HEK293 (cell line): ENCODE results near the gene C1orf35.

ENCODE experiments used
- GLI2 ChIP-seq: fragments of 450-650 bp; formaldehyde crosslinking; IDR thresholded peaks from 2 replicates; pipeline ENCODE4; 2017; ENCODE audit warnings: missing biosample characterization, missing genetic modification characterization, low read depth, borderline replicate concordance
- KLF7 ChIP-seq: fragments of 450-650 bp; formaldehyde crosslinking; IDR thresholded peaks from 2 replicates; pipeline ENCODE4 v1.5.1; 2016; ENCODE audit warnings: missing biosample characterization, missing genetic modification characterization, borderline replicate concordance
- MEIS1 ChIP-seq: sonication (generic); formaldehyde crosslinking; IDR thresholded peaks from 2 replicates; pipeline ENCODE4 v1.8.1; 2022; ENCODE audit warnings: missing genetic modification reagents, mild to moderate bottlenecking, borderline replicate concordance
- OVOL3 ChIP-seq: fragments of 450-650 bp; formaldehyde crosslinking; IDR thresholded peaks from 2 replicates; pipeline ENCODE4 v1.5.1; 2016; ENCODE audit warnings: missing biosample characterization, missing genetic modification characterization
- SALL2 ChIP-seq: fragments of 450-650 bp; formaldehyde crosslinking; IDR thresholded peaks from 2 replicates; pipeline ENCODE4 v1.5.0; 2017; ENCODE audit warnings: missing biosample characterization, mild to moderate bottlenecking, missing genetic modification characterization, borderline replicate concordance
- SCRT2 ChIP-seq: fragments of 450-650 bp; formaldehyde crosslinking; IDR thresholded peaks from 2 replicates; pipeline ENCODE4 v1.5.1; 2016; ENCODE audit warnings: missing biosample characterization, missing genetic modification characterization
- SP3 ChIP-seq: fragments of 450-650 bp; formaldehyde crosslinking; IDR thresholded peaks from 2 replicates; pipeline ENCODE4 v1.5.1; 2016; ENCODE audit warnings: missing biosample characterization, missing genetic modification characterization
- YY2 ChIP-seq: fragments of 450-650 bp; formaldehyde crosslinking; IDR thresholded peaks from 2 replicates; pipeline ENCODE4 v1.5.1; 2016; ENCODE audit warnings: missing biosample characterization, missing genetic modification characterization
- ZBTB8A ChIP-seq: fragments of 450-650 bp; formaldehyde crosslinking; IDR thresholded peaks from 2 replicates; pipeline ENCODE4 v1.5.1; 2016; ENCODE audit warnings: missing biosample characterization, missing genetic modification characterization
- ZFHX2 ChIP-seq: fragments of 450-650 bp; formaldehyde crosslinking; conservative IDR thresholded peaks from 2 replicates; pipeline ENCODE4 v1.5.1; 2016; ENCODE audit warnings: missing biosample characterization, missing genetic modification characterization
- ZNF133 ChIP-seq: fragments of 450-650 bp; formaldehyde crosslinking; IDR thresholded peaks from 2 replicates; pipeline ENCODE4 v1.5.1; 2016; ENCODE audit warnings: missing biosample characterization, missing genetic modification characterization
- ZNF155 ChIP-seq: fragments of 450-650 bp; formaldehyde crosslinking; IDR thresholded peaks from 2 replicates; pipeline ENCODE4 v1.5.1; 2016; ENCODE audit warnings: missing biosample characterization, missing genetic modification characterization
- ZNF157 ChIP-seq: fragments of 450-650 bp; formaldehyde crosslinking; IDR thresholded peaks from 2 replicates; pipeline ENCODE4 v1.5.1; 2016; ENCODE audit warnings: missing biosample characterization, missing genetic modification characterization
- ZNF174 ChIP-seq: fragments of 450-650 bp; formaldehyde crosslinking; IDR thresholded peaks from 2 replicates; pipeline ENCODE4 v1.5.0; 2017; ENCODE audit warnings: missing biosample characterization, mild to moderate bottlenecking, missing genetic modification characterization
- ZNF175 ChIP-seq: fragments of 450-650 bp; formaldehyde crosslinking; IDR thresholded peaks from 2 replicates; pipeline ENCODE4 v1.5.1; 2016; ENCODE audit warnings: missing biosample characterization, missing genetic modification characterization
- ZNF2 ChIP-seq: fragments of 450-650 bp; formaldehyde crosslinking; IDR thresholded peaks from 2 replicates; pipeline ENCODE4 v1.5.1; 2016; ENCODE audit warnings: missing biosample characterization, missing genetic modification characterization
- ZNF211 ChIP-seq: fragments of 450-650 bp; formaldehyde crosslinking; IDR thresholded peaks from 2 replicates; pipeline ENCODE4 v1.5.1; 2016; ENCODE audit warnings: low read depth, missing biosample characterization, missing genetic modification characterization
- ZNF221 ChIP-seq: fragments of 450-650 bp; formaldehyde crosslinking; IDR thresholded peaks from 2 replicates; pipeline ENCODE4 v1.5.1; 2017; ENCODE audit warnings: missing biosample characterization, missing genetic modification characterization, borderline replicate concordance
- ZNF239 ChIP-seq: fragments of 450-650 bp; formaldehyde crosslinking; IDR thresholded peaks from 2 replicates; pipeline ENCODE4 v1.5.1; 2016; ENCODE audit warnings: missing biosample characterization, missing genetic modification characterization
- ZNF24 ChIP-seq: fragments of 450-650 bp; formaldehyde crosslinking; IDR thresholded peaks from 2 replicates; pipeline ENCODE4 v1.5.1; 2016; ENCODE audit warnings: missing biosample characterization, missing genetic modification characterization
- ZNF311 ChIP-seq: fragments of 450-650 bp; formaldehyde crosslinking; IDR thresholded peaks from 2 replicates; pipeline ENCODE4 v1.5.1; 2017; ENCODE audit warnings: missing biosample characterization, missing genetic modification characterization, borderline replicate concordance
- ZNF354C ChIP-seq: fragments of 450-650 bp; formaldehyde crosslinking; IDR thresholded peaks from 2 replicates; pipeline ENCODE4 v1.5.1; 2016; ENCODE audit warnings: missing biosample characterization, missing genetic modification characterization, low read depth, borderline replicate concordance
- ZNF501 ChIP-seq: fragments of 450-650 bp; formaldehyde crosslinking; IDR thresholded peaks from 2 replicates; pipeline ENCODE4 v1.5.1; 2016; ENCODE audit warnings: missing biosample characterization, missing genetic modification characterization
- ZNF521 ChIP-seq: fragments of 450-650 bp; formaldehyde crosslinking; IDR thresholded peaks from 2 replicates; pipeline ENCODE4 v1.5.1; 2017; ENCODE audit warnings: missing biosample characterization, mild to moderate bottlenecking, missing genetic modification characterization
- ZNF555 ChIP-seq: fragments of 450-650 bp; formaldehyde crosslinking; conservative IDR thresholded peaks from 2 replicates; pipeline ENCODE4 v1.5.1; 2017; ENCODE audit warnings: missing biosample characterization, mild to moderate bottlenecking, missing genetic modification characterization, inconsistent platforms
- ZNF560 ChIP-seq: fragments of 450-650 bp; formaldehyde crosslinking; IDR thresholded peaks from 2 replicates; pipeline ENCODE4 v1.5.1; 2017; ENCODE audit warnings: missing biosample characterization, missing genetic modification characterization, borderline replicate concordance
- ZNF585B ChIP-seq: fragments of 450-650 bp; formaldehyde crosslinking; IDR thresholded peaks from 2 replicates; pipeline ENCODE4 v1.5.1; 2016; ENCODE audit warnings: missing biosample characterization, missing genetic modification characterization
- ZNF610 ChIP-seq: fragments of 450-650 bp; formaldehyde crosslinking; IDR thresholded peaks from 2 replicates; pipeline ENCODE4 v1.5.1; 2016; ENCODE audit warnings: missing biosample characterization, missing genetic modification characterization, borderline replicate concordance
- ZNF654 ChIP-seq: fragments of 450-650 bp; formaldehyde crosslinking; IDR thresholded peaks from 2 replicates; pipeline ENCODE4 v1.5.1; 2016; ENCODE audit warnings: low read depth, missing biosample characterization, missing genetic modification characterization
- ZNF660 ChIP-seq: fragments of 450-650 bp; IDR thresholded peaks from 2 replicates; pipeline ENCODE4 v1.5.1; 2018; ENCODE audit warnings: missing biosample characterization, mild to moderate bottlenecking, missing genetic modification characterization
- ZNF670 ChIP-seq: fragments of 450-650 bp; formaldehyde crosslinking; IDR thresholded peaks from 2 replicates; pipeline ENCODE4 v1.5.1; 2016; ENCODE audit warnings: missing biosample characterization, missing genetic modification characterization, low read depth
- ZNF747 ChIP-seq: fragments of 450-650 bp; formaldehyde crosslinking; IDR thresholded peaks from 2 replicates; pipeline ENCODE4 v1.5.1; 2016; ENCODE audit warnings: missing biosample characterization, missing genetic modification characterization
- ZNF792 ChIP-seq: fragments of 450-650 bp; formaldehyde crosslinking; IDR thresholded peaks from 2 replicates; pipeline ENCODE4 v1.5.1; 2016; ENCODE audit warnings: missing biosample characterization, missing genetic modification characterization
- TF ChIP-seq, protein P1 (sequence below): fragments of 450-650 bp; formaldehyde crosslinking; IDR thresholded peaks from 2 replicates; pipeline ENCODE4 v1.5.1; 2016; ENCODE audit warnings: missing biosample characterization, missing genetic modification characterization
- TF ChIP-seq, protein P2 (sequence below): fragments of 450-650 bp; formaldehyde crosslinking; IDR thresholded peaks from 2 replicates; pipeline ENCODE4 v1.5.1; 2016; ENCODE audit warnings: missing biosample characterization, missing genetic modification characterization
- TF ChIP-seq, protein P3 (sequence below): fragments of 450-650 bp; formaldehyde crosslinking; IDR thresholded peaks from 2 replicates; pipeline ENCODE4 v1.5.1; 2016; ENCODE audit warnings: missing biosample characterization, missing genetic modification characterization, low read depth
- TF ChIP-seq, protein P4 (sequence below): fragments of 450-650 bp; formaldehyde crosslinking; IDR thresholded peaks from 2 replicates; pipeline ENCODE4 v1.5.1; 2016; ENCODE audit warnings: missing biosample characterization, missing genetic modification characterization

The C1orf35 gene

DNA sequence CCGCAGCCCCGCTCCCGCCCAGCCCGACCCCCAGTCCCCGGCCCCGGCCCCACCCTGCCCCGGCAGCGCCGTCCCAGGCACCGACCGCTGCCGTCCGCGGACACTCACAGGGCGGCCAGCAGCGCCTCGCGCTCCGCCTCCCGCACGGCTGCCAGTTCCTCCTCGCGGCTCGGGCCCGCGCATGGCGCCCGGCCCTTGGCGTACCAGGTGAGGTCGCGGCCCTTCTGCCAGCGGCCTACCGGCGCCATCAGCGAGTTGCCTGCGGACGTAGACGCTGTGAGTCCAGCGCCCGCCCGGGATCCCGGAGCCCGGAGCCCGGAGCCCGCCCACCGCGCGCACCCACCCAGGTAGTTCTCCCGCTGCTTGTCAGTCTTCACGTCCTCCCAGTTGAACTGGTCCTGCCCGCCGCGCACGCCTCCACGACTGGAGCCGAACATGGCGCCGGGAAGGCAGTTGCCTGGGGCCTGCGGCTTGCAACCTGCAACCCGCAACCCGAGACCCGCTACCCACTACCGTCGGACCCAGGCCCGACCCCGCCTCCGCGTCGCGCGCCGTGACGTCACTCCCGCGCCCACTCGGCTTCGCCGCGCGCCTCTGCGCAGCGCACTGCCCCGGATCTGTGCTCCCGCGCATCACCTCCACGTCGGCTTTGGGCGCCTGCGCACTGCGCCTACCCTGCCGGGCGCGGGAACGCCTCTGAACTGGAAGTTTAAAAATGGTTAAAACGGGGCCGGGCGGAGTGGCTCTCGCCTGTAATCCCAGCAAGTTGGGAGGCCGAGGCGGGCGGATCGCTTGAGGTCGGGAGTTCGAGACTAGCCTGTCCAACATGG, at the start of gene C1orf35 (continued):
- peak; percentile 97 for TF ChIP-seq ZBTB8A (tag by site-specific recombination)
- no peak; the same call in 1 of the 2 replicates for TF ChIP-seq YY2 (tag by site-specific recombination)
- TF ChIP-seq SCRT2 (tag by site-specific recombination): 0 out of 2 replicates have a peak, but pooled peaks have one; percentile 26
- no peak for TF ChIP-seq ZNF354C (tag by site-specific recombination)
- peak; percentile 83 for TF ChIP-seq ZNF610 (tag by site-specific recombination)
- peak; percentile 99 for TF ChIP-seq ZNF501 (tag by site-specific recombination)
- peak; percentile 32; the same call in 1 of the 2 replicates for TF ChIP-seq ZNF24 (tag by site-specific recombination)
- TF ChIP-seq, protein P1, sequence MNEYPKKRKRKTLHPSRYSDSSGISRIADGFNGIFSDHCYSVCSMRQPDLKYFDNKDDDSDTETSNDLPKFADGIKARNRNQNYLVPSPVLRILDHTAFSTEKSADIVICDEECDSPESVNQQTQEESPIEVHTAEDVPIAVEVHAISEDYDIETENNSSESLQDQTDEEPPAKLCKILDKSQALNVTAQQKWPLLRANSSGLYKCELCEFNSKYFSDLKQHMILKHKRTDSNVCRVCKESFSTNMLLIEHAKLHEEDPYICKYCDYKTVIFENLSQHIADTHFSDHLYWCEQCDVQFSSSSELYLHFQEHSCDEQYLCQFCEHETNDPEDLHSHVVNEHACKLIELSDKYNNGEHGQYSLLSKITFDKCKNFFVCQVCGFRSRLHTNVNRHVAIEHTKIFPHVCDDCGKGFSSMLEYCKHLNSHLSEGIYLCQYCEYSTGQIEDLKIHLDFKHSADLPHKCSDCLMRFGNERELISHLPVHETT (tag by site-specific recombination): 0 out of 2 replicates have a peak, but pooled peaks have one; percentile 32
- TF ChIP-seq SALL2: no peak
- no peak for TF ChIP-seq ZNF174 (tag by site-specific recombination)
- no peak for TF ChIP-seq ZNF133 (tag by site-specific recombination)
- no peak for TF ChIP-seq ZNF311 (tag by site-specific recombination)
- TF ChIP-seq ZNF747 (tag by site-specific recombination): no peak
- no peak for TF ChIP-seq ZNF792 (tag by site-specific recombination)
- TF ChIP-seq ZNF555 (tag by site-specific recombination): no peak
- TF ChIP-seq SP3: peak; percentile 95
- TF ChIP-seq ZNF654 (tag by site-specific recombination): no peak
- TF ChIP-seq ZNF560 (tag by site-specific recombination): no peak
- TF ChIP-seq ZNF2 (tag by site-specific recombination): peak; percentile 85
- TF ChIP-seq OVOL3 (tag by site-specific recombination): peak; percentile 57
- no peak for TF ChIP-seq ZNF670 (tag by site-specific recombination)
- TF ChIP-seq, protein P2, sequence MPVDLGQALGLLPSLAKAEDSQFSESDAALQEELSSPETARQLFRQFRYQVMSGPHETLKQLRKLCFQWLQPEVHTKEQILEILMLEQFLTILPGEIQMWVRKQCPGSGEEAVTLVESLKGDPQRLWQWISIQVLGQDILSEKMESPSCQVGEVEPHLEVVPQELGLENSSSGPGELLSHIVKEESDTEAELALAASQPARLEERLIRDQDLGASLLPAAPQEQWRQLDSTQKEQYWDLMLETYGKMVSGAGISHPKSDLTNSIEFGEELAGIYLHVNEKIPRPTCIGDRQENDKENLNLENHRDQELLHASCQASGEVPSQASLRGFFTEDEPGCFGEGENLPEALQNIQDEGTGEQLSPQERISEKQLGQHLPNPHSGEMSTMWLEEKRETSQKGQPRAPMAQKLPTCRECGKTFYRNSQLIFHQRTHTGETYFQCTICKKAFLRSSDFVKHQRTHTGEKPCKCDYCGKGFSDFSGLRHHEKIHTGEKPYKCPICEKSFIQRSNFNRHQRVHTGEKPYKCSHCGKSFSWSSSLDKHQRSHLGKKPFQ (tag by site-specific recombination): no peak; the same call in 1 of the 2 replicates
- no peak for TF ChIP-seq ZNF211 (tag by site-specific recombination)
- no peak for TF ChIP-seq GLI2 (tag by site-specific recombination)
- no peak for TF ChIP-seq ZNF175 (tag by site-specific recombination)
- peak; percentile 64; the same call in 1 of the 2 replicates for TF ChIP-seq KLF7 (tag by site-specific recombination)
- no peak for TF ChIP-seq ZNF521 (tag by site-specific recombination)
- no peak for TF ChIP-seq ZNF157 (tag by site-specific recombination)
- TF ChIP-seq ZNF660: peak; percentile 68; the same call in 1 of the 2 replicates
- TF ChIP-seq MEIS1 (CRISPR knock-in tag): no peak
- TF ChIP-seq, protein P3, sequence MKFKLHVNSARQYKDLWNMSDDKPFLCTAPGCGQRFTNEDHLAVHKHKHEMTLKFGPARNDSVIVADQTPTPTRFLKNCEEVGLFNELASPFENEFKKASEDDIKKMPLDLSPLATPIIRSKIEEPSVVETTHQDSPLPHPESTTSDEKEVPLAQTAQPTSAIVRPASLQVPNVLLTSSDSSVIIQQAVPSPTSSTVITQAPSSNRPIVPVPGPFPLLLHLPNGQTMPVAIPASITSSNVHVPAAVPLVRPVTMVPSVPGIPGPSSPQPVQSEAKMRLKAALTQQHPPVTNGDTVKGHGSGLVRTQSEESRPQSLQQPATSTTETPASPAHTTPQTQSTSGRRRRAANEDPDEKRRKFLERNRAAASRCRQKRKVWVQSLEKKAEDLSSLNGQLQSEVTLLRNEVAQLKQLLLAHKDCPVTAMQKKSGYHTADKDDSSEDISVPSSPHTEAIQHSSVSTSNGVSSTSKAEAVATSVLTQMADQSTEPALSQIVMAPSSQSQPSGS (tag by site-specific recombination): peak; percentile 99
- no peak for TF ChIP-seq ZNF221 (tag by site-specific recombination)
- TF ChIP-seq ZNF585B (tag by site-specific recombination): no peak
- TF ChIP-seq, protein P4, sequence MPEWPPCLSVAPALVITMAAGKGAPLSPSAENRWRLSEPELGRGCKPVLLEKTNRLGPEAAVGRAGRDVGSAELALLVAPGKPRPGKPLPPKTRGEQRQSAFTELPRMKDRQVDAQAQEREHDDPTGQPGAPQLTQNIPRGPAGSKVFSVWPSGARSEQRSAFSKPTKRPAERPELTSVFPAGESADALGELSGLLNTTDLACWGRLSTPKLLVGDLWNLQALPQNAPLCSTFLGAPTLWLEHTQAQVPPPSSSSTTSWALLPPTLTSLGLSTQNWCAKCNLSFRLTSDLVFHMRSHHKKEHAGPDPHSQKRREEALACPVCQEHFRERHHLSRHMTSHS (tag by site-specific recombination): no peak
- TF ChIP-seq ZNF239: no peak
- peak; percentile 99 for TF ChIP-seq ZFHX2 (tag by site-specific recombination)
- TF ChIP-seq ZNF155 (tag by site-specific recombination): no peak
